ENCODE data around the gene UBL4A. TPM values are rescaled to one million over a fixed set of nuclear protein-coding genes. Genes with fewer than 3 reads are reported as not detected.

Gene UBL4A
- total and polyA plus RNA-seq, 12 donors: 18.3 to 95.6 (median 51.6) TPM

DNA sequence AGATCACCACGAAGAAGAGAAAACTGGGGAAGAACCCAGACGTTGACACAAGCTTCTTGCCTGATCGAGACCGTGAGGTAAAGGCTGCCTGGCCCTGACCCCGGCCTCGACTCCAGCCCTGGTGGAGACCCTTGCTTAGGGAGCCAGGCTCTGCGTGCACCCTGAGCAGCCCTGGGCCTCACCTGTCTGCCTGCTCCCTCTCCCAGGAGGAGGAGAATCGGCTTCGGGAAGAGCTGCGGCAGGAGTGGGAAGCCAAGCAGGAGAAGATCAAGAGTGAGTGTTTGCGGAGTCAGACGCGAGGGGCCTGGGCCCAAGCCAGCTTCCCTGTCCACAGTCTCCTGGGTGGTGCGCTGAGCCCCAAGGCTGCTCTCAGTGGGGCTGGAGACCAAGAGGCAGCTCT, 37.9 kb downstream of the UBL4A start:
- no peak overlapping the region for H3K4me3 ChIP-seq
- no peaks in the 10 kb centered on the region for H3K27me3 ChIP-seq
- peaks cover 0 to 31% of the 10 kb centered on the region in 2 donors for H3K36me3 ChIP-seq (replicated peaks in 1 of 2)
- TF ChIP-seq, protein P1, sequence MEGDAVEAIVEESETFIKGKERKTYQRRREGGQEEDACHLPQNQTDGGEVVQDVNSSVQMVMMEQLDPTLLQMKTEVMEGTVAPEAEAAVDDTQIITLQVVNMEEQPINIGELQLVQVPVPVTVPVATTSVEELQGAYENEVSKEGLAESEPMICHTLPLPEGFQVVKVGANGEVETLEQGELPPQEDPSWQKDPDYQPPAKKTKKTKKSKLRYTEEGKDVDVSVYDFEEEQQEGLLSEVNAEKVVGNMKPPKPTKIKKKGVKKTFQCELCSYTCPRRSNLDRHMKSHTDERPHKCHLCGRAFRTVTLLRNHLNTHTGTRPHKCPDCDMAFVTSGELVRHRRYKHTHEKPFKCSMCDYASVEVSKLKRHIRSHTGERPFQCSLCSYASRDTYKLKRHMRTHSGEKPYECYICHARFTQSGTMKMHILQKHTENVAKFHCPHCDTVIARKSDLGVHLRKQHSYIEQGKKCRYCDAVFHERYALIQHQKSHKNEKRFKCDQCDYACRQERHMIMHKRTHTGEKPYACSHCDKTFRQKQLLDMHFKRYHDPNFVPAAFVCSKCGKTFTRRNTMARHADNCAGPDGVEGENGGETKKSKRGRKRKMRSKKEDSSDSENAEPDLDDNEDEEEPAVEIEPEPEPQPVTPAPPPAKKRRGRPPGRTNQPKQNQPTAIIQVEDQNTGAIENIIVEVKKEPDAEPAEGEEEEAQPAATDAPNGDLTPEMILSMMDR (IDR thresholded peaks at IDR 0.05): no peak
- no peak for TF ChIP-seq POLR2A (IDR thresholded peaks at IDR 0.05)
- intact Hi-C loops (cut with DNase I): no loop called here
- H3K4me1 ChIP-seq (replicated peaks in 1 of 2): peaks cover 0 to 15% of the 10 kb centered on the region in 2 donors
- H3K9me3 ChIP-seq (replicated peaks in 1 of 3): no peaks in the 10 kb centered on the region
- no peak overlapping the region for H3K27ac ChIP-seq
- WGBS, 4 donors: 80 to 88% (median 86%) methylated on average over 1 to 14 of the region's 14 CpGs
- DNase-seq: no peak

DNA sequence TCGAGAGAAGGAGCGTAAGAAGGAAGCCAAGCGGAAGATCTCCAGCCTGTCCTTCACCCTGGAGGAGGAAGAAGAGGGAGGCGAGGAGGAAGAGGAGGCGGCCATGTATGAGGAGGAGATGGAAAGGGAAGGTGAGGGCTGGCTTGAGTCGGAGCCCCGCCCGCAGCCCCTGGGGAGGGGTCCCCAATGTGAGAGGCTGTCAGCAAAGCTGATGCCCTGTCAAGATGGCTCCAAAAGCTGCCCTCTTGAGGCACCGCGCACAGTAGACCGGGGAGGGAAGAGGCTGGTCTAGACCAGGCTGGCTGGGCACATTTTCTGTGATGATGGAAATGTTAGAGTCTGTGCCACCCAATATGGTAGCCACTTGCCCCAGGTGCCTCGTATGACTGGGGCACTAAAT, 40.0 kb downstream of the UBL4A start:
- no peaks in the 10 kb centered on the region for H3K27me3 ChIP-seq
- H3K4me1 ChIP-seq (replicated peaks in 1 of 2): peaks cover 0 to 15% of the 10 kb centered on the region in 2 donors
- peaks cover 0 to 44% of the 10 kb centered on the region in 2 donors for H3K36me3 ChIP-seq (replicated peaks in 1 of 2)
- intact Hi-C loops (cut with DNase I): no loop called here
- TF ChIP-seq, protein P1 (IDR thresholded peaks at IDR 0.05): no peak
- no peak for TF ChIP-seq POLR2A (IDR thresholded peaks at IDR 0.05)
- no peaks in the 10 kb centered on the region for H3K9me3 ChIP-seq (replicated peaks in 1 of 3)
- no peak for DNase-seq
- 84 to 92% (median 90%) methylated on average over 8 to 12 of the region's 12 CpGs for whole genome bisulfite sequencing, 4 donors
- H3K27ac ChIP-seq: no peak overlapping the region
- no peak overlapping the region for H3K4me3 ChIP-seq

DNA sequence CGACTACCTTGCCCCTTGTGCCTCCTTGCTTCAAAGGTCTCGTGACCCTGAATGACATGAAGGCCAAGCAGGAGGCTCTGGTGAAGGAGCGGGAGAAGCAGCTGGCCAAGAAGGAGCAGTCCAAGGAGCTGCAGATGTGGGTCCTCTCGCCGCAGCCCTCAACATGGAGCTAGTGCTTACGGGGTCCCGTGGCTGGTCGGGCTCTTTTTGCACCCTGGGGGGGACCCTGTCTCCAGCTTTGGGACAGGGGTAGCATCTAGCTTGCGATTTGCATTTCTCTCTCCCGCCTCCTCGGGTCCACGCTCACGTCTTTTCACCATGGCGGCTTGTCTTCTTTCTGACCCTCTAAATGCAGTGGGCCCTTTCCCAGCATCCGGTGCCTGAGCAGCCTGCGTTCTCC, 40.6 kb downstream of the UBL4A start:
- peaks cover 0 to 15% of the 10 kb centered on the region in 2 donors for H3K4me1 ChIP-seq (replicated peaks in 1 of 2)
- intact Hi-C loops (cut with DNase I): no loop called here
- H3K27ac ChIP-seq: no peak overlapping the region
- peaks cover 0 to 46% of the 10 kb centered on the region in 2 donors for H3K36me3 ChIP-seq (replicated peaks in 1 of 2)
- no peak for DNase-seq
- no peaks in the 10 kb centered on the region for H3K9me3 ChIP-seq (replicated peaks in 1 of 3)
- H3K4me3 ChIP-seq: no peak overlapping the region
- TF ChIP-seq POLR2A (IDR thresholded peaks at IDR 0.05): no peak
- TF ChIP-seq, protein P1 (IDR thresholded peaks at IDR 0.05): no peak
- H3K27me3 ChIP-seq: no peaks in the 10 kb centered on the region
- 86 to 98% (median 89%) methylated on average over 8 to 16 of the region's 16 CpGs for WGBS, 4 donors

DNA sequence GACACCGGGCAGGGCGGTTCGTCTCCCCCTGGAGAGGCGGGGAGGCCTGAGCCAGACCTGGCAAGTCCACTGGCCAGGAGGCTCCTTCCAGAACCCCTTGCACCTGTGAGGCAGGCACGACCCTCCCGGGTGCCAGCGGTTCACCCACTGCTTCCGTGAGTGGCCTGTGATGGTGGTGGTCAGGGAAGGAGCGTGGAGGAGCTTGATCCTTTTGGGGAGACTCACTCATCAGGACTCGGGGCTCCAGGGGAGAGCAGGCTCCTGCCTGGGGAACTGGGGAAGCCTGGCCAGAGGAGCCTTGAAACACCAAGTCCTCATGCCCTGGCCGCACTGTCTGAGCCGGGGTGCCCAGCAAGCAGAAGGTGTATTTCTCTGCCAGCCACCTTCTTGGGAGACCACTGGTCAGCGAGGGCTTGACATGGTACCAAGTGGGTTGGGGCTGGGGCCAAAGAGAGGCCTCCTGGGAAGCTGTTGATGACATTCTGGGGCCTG, 41.6 kb downstream of the UBL4A start:
- intact Hi-C loops (cut with DNase I): no loop called here
- no peaks in the 10 kb centered on the region for H3K9me3 ChIP-seq (replicated peaks in 1 of 3)
- H3K36me3 ChIP-seq (replicated peaks in 1 of 2): peaks cover 0 to 46% of the 10 kb centered on the region in 2 donors
- H3K27me3 ChIP-seq: no peaks in the 10 kb centered on the region
- 48 to 80% (median 62%) methylated on average over 2 to 13 of the region's 13 CpGs for WGBS, 4 donors
- no peak for DNase-seq
- peaks cover 0 to 15% of the 10 kb centered on the region in 2 donors for H3K4me1 ChIP-seq (replicated peaks in 1 of 2)
- TF ChIP-seq POLR2A (IDR thresholded peaks at IDR 0.05): no peak
- TF ChIP-seq, protein P1 (IDR thresholded peaks at IDR 0.05): no peak
- H3K27ac ChIP-seq: peak overlapping the region in 3 of 5 donors; percentile 75 to 92 (median 79)
- peak overlapping the region in 2 of 4 donors; percentile 24 to 65 for H3K4me3 ChIP-seq
